Stimulated activated CD4-positive, alpha-beta T cell treated with anti-CD3 and anti-CD28 coated beads, Interleukin-15, amount 100 ng/mL, for 48 hours (primary cell): Measurements from ENCODE around the gene TBC1D1.

Source experiments
- DNase-seq, 2 donors: peaks; one replicate each; pipeline ENCODE4 v3.0.0-alpha.2; 2020; ENCODE audit warnings: low read depth in 2 of 2

The TBC1D1 gene

GRCh38 chr4:37890801-37891259 lies at the start of gene TBC1D1:
TSS of gene TBC1D1 (plus strand) at chr4:37891084. CDS start at chr4:37902096, 11,012 bp downstream.
- peak; percentile 22 to 33 for DNase-seq

GRCh38 chr4:37844204-37844603 lies 46.7 kb upstream of the TBC1D1 start:
- DNase-seq = no peak

GRCh38 chr4:37845201-37845600 lies 45.7 kb upstream of the TBC1D1 start:
- DNase-seq = no peak

- no peak for DNase-seq
These were observed 43.5 kb upstream of the TBC1D1 start for GRCh38 chr4:37847311-37847884.

GRCh38 chr4:37852376-37852775 lies 38.5 kb upstream of the TBC1D1 start:
- no peak for DNase-seq

- DNase-seq = no peak
These were observed 32.8 kb upstream of the TBC1D1 start for GRCh38 chr4:37858112-37858511.

- no peak for DNase-seq
These were observed 32.0 kb upstream of the TBC1D1 start for GRCh38 chr4:37858872-37859271.

- DNase-seq = no peak
These were observed 30.6 kb upstream of the TBC1D1 start for GRCh38 chr4:37860266-37860665.

GRCh38 chr4:37862961-37863360 lies 27.9 kb upstream of the TBC1D1 start:
- DNase-seq = no peak

- DNase-seq = no peak
These were observed 26.1 kb upstream of the TBC1D1 start for GRCh38 chr4:37864786-37865185.

GRCh38 chr4:37865450-37865849 lies 25.4 kb upstream of the TBC1D1 start:
- no peak for DNase-seq

- no peak for DNase-seq
These were observed 23.8 kb upstream of the TBC1D1 start for GRCh38 chr4:37867102-37867501.

- DNase-seq = no peak
These were observed 22.6 kb upstream of the TBC1D1 start for GRCh38 chr4:37868238-37868637.

GRCh38 chr4:37872310-37872988 lies 18.4 kb upstream of the TBC1D1 start:
- DNase-seq = no peak

GRCh38 chr4:37873386-37873785 lies 17.5 kb upstream of the TBC1D1 start:
- DNase-seq = no peak

- DNase-seq = no peak
These were observed 14.7 kb upstream of the TBC1D1 start for GRCh38 chr4:37876156-37876555.

GRCh38 chr4:37879365-37879764 lies 11.5 kb upstream of the TBC1D1 start:
- no peak for DNase-seq

GRCh38 chr4:37881811-37882210 lies 9.1 kb upstream of the TBC1D1 start:
- DNase-seq = no peak

- DNase-seq = no peak
These were observed 8.1 kb upstream of the TBC1D1 start for GRCh38 chr4:37882665-37883296.

GRCh38 chr4:37884855-37885487 lies 5.9 kb upstream of the TBC1D1 start:
- DNase-seq = no peak

- no peak for DNase-seq
These were observed 5.4 kb upstream of the TBC1D1 start for GRCh38 chr4:37885496-37885895.
